Measurements from ENCODE around the gene OTUD5. TPM values are rescaled to one million over a fixed set of nuclear protein-coding genes. Genes with fewer than 3 reads are reported as not detected.
"Not testable (repeated sequence)": the region's sequence is repeated elsewhere in the genome, so short reads cannot be mapped to it uniquely, and the experiment has no call there.

Gene OTUD5
- total and polyA plus RNA-seq, 3 donors from 2014 or later: 36.2 to 77.1 (median 74.3) TPM

DNA sequence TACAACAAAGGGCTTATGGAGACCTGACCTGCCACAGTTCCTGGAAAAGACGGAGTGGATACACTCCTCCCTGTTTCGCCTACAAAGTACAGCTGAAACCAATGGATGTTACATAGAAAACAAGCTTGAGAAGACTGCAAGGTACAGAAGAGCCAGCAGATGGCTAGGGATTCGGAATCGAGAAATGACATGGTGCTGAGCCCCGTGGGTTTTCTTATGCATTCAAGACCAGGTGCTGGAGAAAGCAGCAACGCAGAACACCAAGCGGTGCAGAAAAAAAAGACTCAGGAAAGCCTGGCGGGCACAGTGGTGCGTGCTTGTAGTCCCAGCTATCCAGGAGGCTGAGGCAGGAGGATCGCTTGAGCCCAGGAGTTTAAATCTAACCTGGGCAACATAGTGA, 73.7 kb downstream of the OTUD5 start:
- Histone ChIP-seq H3K9me3 (no peaks in the 10 kb centered on the region), H3K27ac (no peak overlapping the region), H3K4me1 (no peaks in the 10 kb centered on the region), H3K4me3 (no peak overlapping the region), H3K36me3 (ENCODE audit: low read depth, missing control alignments) (no peaks in the 10 kb centered on the region), H3K27me3 (no peaks in the 10 kb centered on the region)
- intact Hi-C loops (cut with DNase I; ENCODE audit: low total_unique reads): no loop called here
- TF ChIP-seq, protein P1, sequence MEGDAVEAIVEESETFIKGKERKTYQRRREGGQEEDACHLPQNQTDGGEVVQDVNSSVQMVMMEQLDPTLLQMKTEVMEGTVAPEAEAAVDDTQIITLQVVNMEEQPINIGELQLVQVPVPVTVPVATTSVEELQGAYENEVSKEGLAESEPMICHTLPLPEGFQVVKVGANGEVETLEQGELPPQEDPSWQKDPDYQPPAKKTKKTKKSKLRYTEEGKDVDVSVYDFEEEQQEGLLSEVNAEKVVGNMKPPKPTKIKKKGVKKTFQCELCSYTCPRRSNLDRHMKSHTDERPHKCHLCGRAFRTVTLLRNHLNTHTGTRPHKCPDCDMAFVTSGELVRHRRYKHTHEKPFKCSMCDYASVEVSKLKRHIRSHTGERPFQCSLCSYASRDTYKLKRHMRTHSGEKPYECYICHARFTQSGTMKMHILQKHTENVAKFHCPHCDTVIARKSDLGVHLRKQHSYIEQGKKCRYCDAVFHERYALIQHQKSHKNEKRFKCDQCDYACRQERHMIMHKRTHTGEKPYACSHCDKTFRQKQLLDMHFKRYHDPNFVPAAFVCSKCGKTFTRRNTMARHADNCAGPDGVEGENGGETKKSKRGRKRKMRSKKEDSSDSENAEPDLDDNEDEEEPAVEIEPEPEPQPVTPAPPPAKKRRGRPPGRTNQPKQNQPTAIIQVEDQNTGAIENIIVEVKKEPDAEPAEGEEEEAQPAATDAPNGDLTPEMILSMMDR (IDR thresholded peaks at IDR 0.05): no peak
- TF ChIP-seq POLR2A (IDR thresholded peaks at IDR 0.05): no peak
- DNase-seq: no peak
- 73 to 76% methylated on average over 9 to 10 of the region's 10 CpGs for WGBS, 2 donors

DNA sequence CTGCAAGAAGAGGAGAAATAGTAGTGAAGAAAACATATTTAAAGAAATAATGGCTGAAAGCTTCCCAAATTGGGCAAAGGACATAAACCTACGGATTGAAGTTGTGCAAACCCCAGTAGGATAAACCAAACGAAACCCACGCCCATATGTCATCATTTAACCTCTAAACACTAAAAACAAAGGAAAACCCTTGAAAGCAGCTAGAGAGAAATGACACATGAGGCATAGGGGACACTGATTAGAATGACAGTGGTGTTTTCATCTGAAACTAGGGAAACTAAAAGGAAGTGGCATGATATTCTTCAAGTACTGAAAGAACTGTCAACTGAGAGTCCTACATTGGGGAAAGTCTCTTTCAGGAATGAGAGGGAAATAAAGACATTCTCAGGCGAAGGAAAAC, 80.5 kb downstream of the OTUD5 start:
- DNase-seq; H3K36me3 ChIP-seq (ENCODE audit: low read depth, missing control alignments); H3K9me3 ChIP-seq; H3K27ac ChIP-seq; H3K4me1 ChIP-seq; H3K4me3 ChIP-seq; intact Hi-C loops (cut with DNase I; ENCODE audit: low total_unique reads); H3K27me3 ChIP-seq: not testable (repeated sequence)
- 62 to 80% methylated on average over 3 to 4 of the region's 4 CpGs for WGBS, 2 donors

Small RNA genes lying within 50 kb of the gene (small RNA-seq; reads per million reads assigned to genes)
- gene RNU6-722P: 0 reads per million in 2 donors

Other genes starting within 250 kb of the OTUD5 start
- not detected for gene GLOD5, start 195.9 kb downstream of the OTUD5 start, total RNA-seq
- 0.83 TPM for gene GLOD5, start 195.9 kb downstream of the OTUD5 start, polyA plus RNA-seq (ENCODE audit: insufficient read depth, low read depth, low replicate concordance)
- gene GATA1, start 171.0 kb downstream of the OTUD5 start, total RNA-seq: under 1 TPM in 1 of 2 donors, not detected in 1; 0.24 TPM
- 1.3 TPM for gene GATA1, start 171.0 kb downstream of the OTUD5 start, polyA plus RNA-seq (ENCODE audit: insufficient read depth, low read depth, low replicate concordance)
- 100 to 1,000 TPM; 223 to 269 TPM for gene HDAC6, start 155.5 kb downstream of the OTUD5 start, total RNA-seq
- gene HDAC6, start 155.5 kb downstream of the OTUD5 start, polyA plus RNA-seq (ENCODE audit: insufficient read depth, low read depth, low replicate concordance): 147 TPM
- 1 to 10 TPM; 1.4 to 2.0 TPM for gene ERAS, start 131.1 kb downstream of the OTUD5 start, total RNA-seq
- gene ERAS, start 131.1 kb downstream of the OTUD5 start, polyA plus RNA-seq (ENCODE audit: insufficient read depth, low read depth, low replicate concordance): 0.76 TPM
- 10 to 100 TPM; 62.5 to 82.8 TPM for gene PCSK1N, start 122.0 kb downstream of the OTUD5 start, total RNA-seq
- gene PCSK1N, start 122.0 kb downstream of the OTUD5 start, polyA plus RNA-seq (ENCODE audit: insufficient read depth, low read depth, low replicate concordance): 8.6 TPM
- 10 to 100 TPM; 41.2 to 53.2 TPM for gene TIMM17B, start 59.8 kb downstream of the OTUD5 start, total RNA-seq
- 32.9 TPM for gene TIMM17B, start 59.8 kb downstream of the OTUD5 start, polyA plus RNA-seq (ENCODE audit: insufficient read depth, low read depth, low replicate concordance)
- gene PQBP1, start 59.7 kb downstream of the OTUD5 start, total RNA-seq: 10 to 100 TPM; 39.3 to 43.7 TPM
- gene PQBP1, start 59.7 kb downstream of the OTUD5 start, polyA plus RNA-seq (ENCODE audit: insufficient read depth, low read depth, low replicate concordance): 37.8 TPM
- 10 to 100 TPM; 15.9 to 21.6 TPM for gene SLC35A2, start 46.0 kb downstream of the OTUD5 start, total RNA-seq
- gene SLC35A2, start 46.0 kb downstream of the OTUD5 start, polyA plus RNA-seq (ENCODE audit: insufficient read depth, low read depth, low replicate concordance): 18.6 TPM
- 10 to 100 TPM; 21.5 to 23.0 TPM for gene PIM2, start 38.6 kb downstream of the OTUD5 start, total RNA-seq
- 20.6 TPM for gene PIM2, start 38.6 kb downstream of the OTUD5 start, polyA plus RNA-seq (ENCODE audit: insufficient read depth, low read depth, low replicate concordance)
- 1 to 10 TPM; 2.4 to 3.3 TPM for gene KCND1, start 14.2 kb upstream of the OTUD5 start, total RNA-seq
- 2.3 TPM for gene KCND1, start 14.2 kb upstream of the OTUD5 start, polyA plus RNA-seq (ENCODE audit: insufficient read depth, low read depth, low replicate concordance)
- gene GRIPAP1, start 44.7 kb upstream of the OTUD5 start, total RNA-seq: 10 to 100 TPM; 76.4 to 88.9 TPM
- 44.4 TPM for gene GRIPAP1, start 44.7 kb upstream of the OTUD5 start, polyA plus RNA-seq (ENCODE audit: insufficient read depth, low read depth, low replicate concordance)
- gene TFE3, start 85.8 kb upstream of the OTUD5 start, total RNA-seq: 10 to 100 TPM; 53.9 to 66.0 TPM
- 29.3 TPM for gene TFE3, start 85.8 kb upstream of the OTUD5 start, polyA plus RNA-seq (ENCODE audit: insufficient read depth, low read depth, low replicate concordance)
- 10 to 100 TPM; 11.0 to 11.2 TPM for gene CCDC120, start 101.4 kb upstream of the OTUD5 start, total RNA-seq
- 7.5 TPM for gene CCDC120, start 101.4 kb upstream of the OTUD5 start, polyA plus RNA-seq (ENCODE audit: insufficient read depth, low read depth, low replicate concordance)
- gene PRAF2, start 116.4 kb upstream of the OTUD5 start, total RNA-seq: 10 to 100 TPM; 43.7 to 58.7 TPM
- gene PRAF2, start 116.4 kb upstream of the OTUD5 start, polyA plus RNA-seq (ENCODE audit: insufficient read depth, low read depth, low replicate concordance): 60.9 TPM
- 10 to 100 TPM; 43.2 to 52.0 TPM for gene WDR45, start 122.3 kb upstream of the OTUD5 start, total RNA-seq
- gene WDR45, start 122.3 kb upstream of the OTUD5 start, polyA plus RNA-seq (ENCODE audit: insufficient read depth, low read depth, low replicate concordance): 27.1 TPM
- gene GPKOW, start 166.1 kb upstream of the OTUD5 start, total RNA-seq: 10 to 100 TPM; 19.6 to 24.8 TPM
- gene GPKOW, start 166.1 kb upstream of the OTUD5 start, polyA plus RNA-seq (ENCODE audit: insufficient read depth, low read depth, low replicate concordance): 17.9 TPM
- gene MAGIX, start 205.2 kb upstream of the OTUD5 start, total RNA-seq: 1 to 10 TPM; 1.1 to 3.1 TPM
- gene MAGIX, start 205.2 kb upstream of the OTUD5 start, polyA plus RNA-seq (ENCODE audit: insufficient read depth, low read depth, low replicate concordance): 0.90 TPM
- gene PLP2, start 214.3 kb upstream of the OTUD5 start, total RNA-seq: 10 to 100 TPM; 19.0 to 21.4 TPM
- 61.6 TPM for gene PLP2, start 214.3 kb upstream of the OTUD5 start, polyA plus RNA-seq (ENCODE audit: insufficient read depth, low read depth, low replicate concordance)
- 1 to 10 TPM; 6.1 to 9.9 TPM for gene PRICKLE3, start 228.8 kb upstream of the OTUD5 start, total RNA-seq
- gene PRICKLE3, start 228.8 kb upstream of the OTUD5 start, polyA plus RNA-seq (ENCODE audit: insufficient read depth, low read depth, low replicate concordance): 2.7 TPM
- gene SYP, start 242.6 kb upstream of the OTUD5 start, total RNA-seq: 1 to 10 TPM; 1.7 to 3.4 TPM
- gene SYP, start 242.6 kb upstream of the OTUD5 start, polyA plus RNA-seq (ENCODE audit: insufficient read depth, low read depth, low replicate concordance): 2.5 TPM

All from testis (tissue), 3 donors.